Testis (tissue), 3 donors: ENCODE data around the gene FCHSD2. TPM values are rescaled to one million over a fixed set of nuclear protein-coding genes. Genes with fewer than 3 reads are reported as not detected.

Experiments
- DNase-seq: peaks from one replicate; pipeline ENCODE4 v3.0.0-alpha.2; 2019
- H3K27ac ChIP-seq, 2 donors: fragments of 200-600 bp; sonication (generic); one replicate each; pipeline ENCODE4 v1.5.1; 2019
- H3K27me3 ChIP-seq: fragments of 200-600 bp; sonication (generic); one replicate; pipeline ENCODE4 v1.5.1; 2019
- H3K36me3 ChIP-seq: fragments of 200-600 bp; sonication (generic); one replicate; pipeline ENCODE4 v1.5.1; 2017; ENCODE audit warnings: low read depth; ENCODE audit errors: missing control alignments
- H3K4me1 ChIP-seq: fragments of 200-600 bp; sonication (generic); one replicate; pipeline ENCODE4 v1.5.1; 2019
- H3K4me3 ChIP-seq, 2 donors: fragments of 200-600 bp; sonication (generic); one replicate each; pipeline ENCODE4 v1.5.1; 2017 to 2019
- H3K9me3 ChIP-seq: fragments of 200-600 bp; sonication (generic); one replicate; pipeline ENCODE4 v1.5.1; 2017
- POLR2A ChIP-seq: fragments of 450-650 bp; IDR thresholded peaks from one replicate; pipeline ENCODE4 v1.6.1; 2017; ENCODE audit warnings: antibody characterized with exemption, mild to moderate bottlenecking, moderate library complexity
- WGBS, 2 donors: methylation state at CpG; one replicate each; pipeline ENCODE4 v1.1.5; 2018; 5-methylcytosine and 5-hydroxymethylcytosine counted together
- intact Hi-C: fragments of 100-400 bp; cut with DNase I; formaldehyde crosslinking; loops from one replicate; pipeline ENCODE4 v1.15.1; 2023; ENCODE audit warnings: low total_unique reads
- polyA plus RNA-seq: library from polyadenylated mRNA; stranded (reverse); fragments of 350-450 nt; fragmentation: Illumina TruSeq; extraction: RNeasy Lipid Tissue Mini Kit (QIAGEN cat#74804); gene quantifications from one replicate; pipeline ENCODE4 v1.2.3, GENCODE V29; 2014; ENCODE audit warnings: low read depth, low replicate concordance; ENCODE audit not compliant: insufficient read depth
- total RNA-seq, 2 donors: library from RNA; depleted of rRNA; stranded (reverse); fragments of >200 nt; gene quantifications; one replicate each; pipeline ENCODE4 v1.2.3, GENCODE V29; 2016
- TF ChIP-seq, protein P1 (sequence below), 3 experiments: fragments of 450-650 bp in 2 of 3; fragments of 200-600 bp in 1 of 3; sonication (generic) in 1 of 3; IDR thresholded peaks; one replicate each; pipeline ENCODE4 v1.5.1; 2016 to 2019; ENCODE audit warnings: antibody characterized with exemption in 3 of 3, mild to moderate bottlenecking in 2 of 3, moderate library complexity in 1 of 3

FCHSD2 gene
- total and polyA plus RNA-seq, 3 donors from 2014 or later: 44.0 to 69.6 (median 65.9) TPM

DNA sequence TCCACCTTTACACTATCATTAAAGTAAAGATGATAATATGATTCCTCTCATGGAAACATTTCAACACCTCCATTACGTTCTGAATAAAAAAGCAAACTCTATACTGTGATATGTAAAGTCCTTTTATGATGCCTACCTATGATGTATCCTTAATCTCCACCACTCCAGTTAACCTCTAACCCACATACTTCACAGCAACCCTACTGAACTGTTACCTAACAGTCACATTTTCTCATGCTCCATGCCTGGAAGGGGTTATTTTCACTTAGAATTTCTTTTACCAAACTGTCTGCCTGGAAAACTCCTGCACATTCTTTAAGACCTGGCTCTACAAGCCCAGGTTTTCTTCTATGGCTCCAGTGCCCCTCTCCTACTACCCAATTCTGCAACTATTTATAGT is 129.1 kb downstream of the FCHSD2 start:
- H3K4me3 ChIP-seq: no peak overlapping the region
- intact Hi-C loops: no loop called here
- TF ChIP-seq, protein P1, sequence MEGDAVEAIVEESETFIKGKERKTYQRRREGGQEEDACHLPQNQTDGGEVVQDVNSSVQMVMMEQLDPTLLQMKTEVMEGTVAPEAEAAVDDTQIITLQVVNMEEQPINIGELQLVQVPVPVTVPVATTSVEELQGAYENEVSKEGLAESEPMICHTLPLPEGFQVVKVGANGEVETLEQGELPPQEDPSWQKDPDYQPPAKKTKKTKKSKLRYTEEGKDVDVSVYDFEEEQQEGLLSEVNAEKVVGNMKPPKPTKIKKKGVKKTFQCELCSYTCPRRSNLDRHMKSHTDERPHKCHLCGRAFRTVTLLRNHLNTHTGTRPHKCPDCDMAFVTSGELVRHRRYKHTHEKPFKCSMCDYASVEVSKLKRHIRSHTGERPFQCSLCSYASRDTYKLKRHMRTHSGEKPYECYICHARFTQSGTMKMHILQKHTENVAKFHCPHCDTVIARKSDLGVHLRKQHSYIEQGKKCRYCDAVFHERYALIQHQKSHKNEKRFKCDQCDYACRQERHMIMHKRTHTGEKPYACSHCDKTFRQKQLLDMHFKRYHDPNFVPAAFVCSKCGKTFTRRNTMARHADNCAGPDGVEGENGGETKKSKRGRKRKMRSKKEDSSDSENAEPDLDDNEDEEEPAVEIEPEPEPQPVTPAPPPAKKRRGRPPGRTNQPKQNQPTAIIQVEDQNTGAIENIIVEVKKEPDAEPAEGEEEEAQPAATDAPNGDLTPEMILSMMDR (IDR thresholded peaks at IDR 0.05): no peak
- TF ChIP-seq POLR2A: no peak
- H3K27ac ChIP-seq: no peak overlapping the region
- no peaks in the 10 kb centered on the region for H3K4me1 ChIP-seq
- no peak for DNase-seq
- WGBS, 2 donors: 75 to 85% methylated on average over 1 of the region's 1 CpG
- H3K9me3 ChIP-seq: no peaks in the 10 kb centered on the region
- no peaks in the 10 kb centered on the region for H3K36me3 ChIP-seq
- no peaks in the 10 kb centered on the region for H3K27me3 ChIP-seq

DNA sequence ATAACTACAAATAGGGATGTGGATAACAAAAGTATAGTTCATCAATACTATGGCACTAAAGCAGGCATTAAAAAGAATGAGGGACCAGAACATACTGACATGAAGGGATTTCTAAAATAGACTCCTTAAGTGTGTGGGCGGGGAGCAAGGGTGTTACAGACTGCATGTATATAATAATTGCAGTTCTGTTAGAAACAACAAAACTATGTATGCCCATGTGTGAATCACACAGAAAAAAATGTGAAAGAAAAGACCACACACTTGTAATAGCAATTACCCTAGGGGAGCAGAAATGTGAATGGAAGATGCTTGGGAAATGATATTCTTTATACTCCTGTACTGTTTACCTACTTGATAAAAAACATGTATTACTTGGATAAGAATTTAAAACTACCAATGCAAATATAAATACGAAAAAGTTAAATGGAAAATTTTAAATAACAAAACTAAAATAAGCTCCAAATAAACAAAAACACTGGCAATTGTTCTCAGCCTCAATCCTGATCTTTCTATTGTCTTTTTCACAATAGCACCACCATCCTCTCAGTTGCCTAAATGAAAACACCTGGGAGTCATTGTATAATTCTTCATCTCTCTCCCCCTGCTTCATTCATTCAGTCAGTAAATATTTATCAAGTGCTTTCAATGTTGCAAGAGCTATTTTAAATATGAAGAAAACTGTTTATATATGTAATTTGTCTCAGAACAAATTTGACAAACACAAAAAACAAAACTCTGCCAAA is 129.8 kb downstream of the FCHSD2 start:
- no peak overlapping the region for H3K27ac ChIP-seq
- no peak for TF ChIP-seq POLR2A
- TF ChIP-seq, protein P1 (IDR thresholded peaks at IDR 0.05): no peak
- WGBS, 2 donors: 76 to 78% methylated on average over 2 of the region's 2 CpGs
- H3K4me3 ChIP-seq: no peak overlapping the region
- no peaks in the 10 kb centered on the region for H3K9me3 ChIP-seq
- no peaks in the 10 kb centered on the region for H3K4me1 ChIP-seq
- H3K36me3 ChIP-seq: no peaks in the 10 kb centered on the region
- intact Hi-C loops: no loop called here
- no peak for DNase-seq
- H3K27me3 ChIP-seq: no peaks in the 10 kb centered on the region

DNA sequence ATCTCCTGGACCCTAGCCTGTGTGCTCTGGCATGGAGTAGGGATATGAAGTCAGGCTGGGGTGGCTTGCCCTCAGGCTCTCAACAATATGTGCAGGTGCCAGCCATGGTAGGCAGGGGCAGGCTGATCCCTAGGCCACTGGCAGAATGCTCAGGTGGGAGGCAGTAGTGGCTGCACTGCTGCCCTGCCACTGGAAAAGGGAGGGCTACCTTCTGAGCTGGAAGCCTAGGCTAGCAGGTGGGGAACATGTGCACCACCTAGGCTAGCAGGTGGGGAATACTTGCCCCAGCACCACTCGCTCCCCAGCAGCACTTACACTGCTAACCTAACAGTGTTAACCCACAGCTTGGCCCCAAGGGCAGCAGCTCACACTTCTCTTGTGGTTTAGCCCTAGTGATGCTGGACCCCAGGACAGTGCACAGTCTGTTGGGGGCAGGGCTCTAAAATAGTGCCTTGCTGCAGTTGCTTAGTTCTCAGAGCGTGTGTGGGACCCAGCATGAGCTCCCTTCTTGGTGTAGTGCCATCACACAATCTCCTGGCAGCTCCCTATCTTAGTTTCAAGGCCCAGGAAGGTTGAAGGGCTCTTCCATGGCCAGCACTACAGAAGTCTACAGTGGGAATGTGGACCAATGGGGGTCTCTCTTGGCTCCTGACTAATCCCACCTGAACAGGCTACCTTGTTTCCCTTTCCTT is 130.8 kb downstream of the FCHSD2 start:
- DNase-seq: no peak
- Histone ChIP-seq H3K27me3 (no peaks in the 10 kb centered on the region), H3K4me3 (no peak overlapping the region), H3K27ac (no peak overlapping the region), H3K9me3 (no peaks in the 10 kb centered on the region), H3K36me3 (no peaks in the 10 kb centered on the region), H3K4me1 (no peaks in the 10 kb centered on the region)
- WGBS, 2 donors: 77% methylated on average over 2 of the region's 2 CpGs; no CpG with 5 or more reads in 1 of the 2 donors
- no peak for TF ChIP-seq POLR2A
- TF ChIP-seq, protein P1 (IDR thresholded peaks at IDR 0.05): no peak
- intact Hi-C loops: no loop called here

DNA sequence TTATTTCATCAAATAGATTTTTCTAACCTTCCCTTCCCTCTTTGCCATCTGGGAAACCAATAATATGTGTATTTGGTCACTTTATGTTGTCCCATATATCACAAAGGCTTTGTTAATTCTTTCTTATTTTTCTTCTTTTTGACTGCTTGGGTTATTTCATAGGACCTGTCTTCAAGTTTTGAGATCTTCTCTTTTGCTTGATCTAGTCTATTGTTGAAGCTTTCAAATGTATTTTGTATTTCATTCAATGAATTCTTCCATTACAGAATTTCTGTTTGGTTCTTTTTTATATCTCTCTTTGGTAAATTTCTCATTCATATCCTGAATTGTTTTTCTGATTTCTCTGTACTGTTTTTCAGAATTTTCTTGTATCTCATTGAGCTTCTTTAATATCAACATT is 132.1 kb downstream of the FCHSD2 start:
- Histone ChIP-seq H3K4me1 (no peaks in the 10 kb centered on the region), H3K36me3 (no peaks in the 10 kb centered on the region), H3K4me3 (no peak overlapping the region), H3K9me3 (no peaks in the 10 kb centered on the region), H3K27me3 (no peaks in the 10 kb centered on the region), H3K27ac (no peak overlapping the region)
- intact Hi-C loops: no loop called here
- TF ChIP-seq POLR2A: no peak
- TF ChIP-seq, protein P1 (IDR thresholded peaks at IDR 0.05): no peak
- no peak for DNase-seq
